ENCODE measurements around the gene TANC2. TPM values are rescaled to one million over a fixed set of nuclear protein-coding genes. Genes with fewer than 3 reads are reported as not detected.
A peak's percentile ranks its signal among the peaks of the same experiment; 100 is the strongest.

The TANC2 gene
- total RNA-seq, 2 donors from 2014 or later, result 15.1 to 18.5 TPM

GRCh38 chr17:62994931-62995330 lies 28.9 kb downstream of the TANC2 start:
- Histone ChIP-seq H3K4me3 (no peak overlapping the region), H3K27me3 (no peaks in the 10 kb centered on the region), H3K4me1 (no peaks in the 10 kb centered on the region), H3K36me3 (no peaks in the 10 kb centered on the region), H3K9ac (ENCODE audit: low read depth in 2 of 2, low read length in 2 of 2) (no peak overlapping the region), H3K9me3 (no peaks in the 10 kb centered on the region), H3K27ac (no peak overlapping the region)
- no peak for DNase-seq
- TF ChIP-seq CTCF (IDR thresholded peaks at IDR 0.05), result no peak
- intact Hi-C loops (cut with DNase I), result no loop called here

GRCh38 chr17:62995377-62995885 lies 29.4 kb downstream of the TANC2 start:
- intact Hi-C loops (cut with DNase I), result no loop called here
- no peak for DNase-seq

GRCh38 chr17:62996221-62996620 lies 30.2 kb downstream of the TANC2 start:
- DNase-seq, result no peak
- no peak overlapping the region for H3K27ac ChIP-seq
- H3K4me1 ChIP-seq, result no peaks in the 10 kb centered on the region
- H3K36me3 ChIP-seq, result no peaks in the 10 kb centered on the region
- intact Hi-C loops (cut with DNase I), result no loop called here
- no peak overlapping the region for H3K4me3 ChIP-seq
- H3K9ac ChIP-seq (ENCODE audit: low read depth in 2 of 2, low read length in 2 of 2), result no peak overlapping the region
- H3K9me3 ChIP-seq, result no peaks in the 10 kb centered on the region
- no peak for TF ChIP-seq CTCF (IDR thresholded peaks at IDR 0.05)
- no peaks in the 10 kb centered on the region for H3K27me3 ChIP-seq

More at GRCh38 chr17:62995377-62995885, 29.4 kb downstream of the TANC2 start:
- no peaks in the 10 kb centered on the region for H3K4me1 ChIP-seq
- H3K4me3 ChIP-seq, result no peak overlapping the region
- H3K9me3 ChIP-seq, result no peaks in the 10 kb centered on the region
- H3K27me3 ChIP-seq, result no peaks in the 10 kb centered on the region
- TF ChIP-seq CTCF (IDR thresholded peaks at IDR 0.05), result peak; percentile 56
- no peak overlapping the region for H3K9ac ChIP-seq (ENCODE audit: low read depth in 2 of 2, low read length in 2 of 2)
- no peak overlapping the region for H3K27ac ChIP-seq
- no peaks in the 10 kb centered on the region for H3K36me3 ChIP-seq

- H3K4me1 ChIP-seq, result no peaks in the 10 kb centered on the region
- intact Hi-C loops (cut with DNase I), result no loop called here
- no peak overlapping the region for H3K9ac ChIP-seq (ENCODE audit: low read depth in 2 of 2, low read length in 2 of 2)
- DNase-seq, result no peak
- no peak overlapping the region for H3K27ac ChIP-seq
- H3K36me3 ChIP-seq, result no peaks in the 10 kb centered on the region
- H3K9me3 ChIP-seq, result no peaks in the 10 kb centered on the region
- no peak for TF ChIP-seq CTCF (IDR thresholded peaks at IDR 0.05)
- no peak overlapping the region for H3K4me3 ChIP-seq
- H3K27me3 ChIP-seq, result no peaks in the 10 kb centered on the region
These were observed 32.1 kb downstream of the TANC2 start for GRCh38 chr17:62998166-62998565.

GRCh38 chr17:62998665-62999393 lies 32.8 kb downstream of the TANC2 start:
- no peaks in the 10 kb centered on the region for H3K27me3 ChIP-seq
- TF ChIP-seq CTCF (IDR thresholded peaks at IDR 0.05), result no peak
- intact Hi-C loops (cut with DNase I), result no loop called here
- no peaks in the 10 kb centered on the region for H3K9me3 ChIP-seq
- H3K36me3 ChIP-seq, result no peaks in the 10 kb centered on the region
- no peaks in the 10 kb centered on the region for H3K4me1 ChIP-seq
- DNase-seq, result no peak
- no peak overlapping the region for H3K9ac ChIP-seq (ENCODE audit: low read depth in 2 of 2, low read length in 2 of 2)
- no peak overlapping the region for H3K4me3 ChIP-seq
- no peak overlapping the region for H3K27ac ChIP-seq

Data from colonic mucosa (tissue), 4 donors.